Peyer's patch (tissue), 4 donors: ENCODE measurements around the gene NEU4.

Experiments used
- CTCF ChIP-seq, 6 experiments: fragments of 450-650 bp in 4 of 6; fragments of 200-600 bp in 2 of 6; sonication (generic) in 1 of 6; IDR thresholded peaks; one replicate each; pipeline ENCODE4 v1.5.1; 2017 to 2019; ENCODE audit warnings: antibody characterized with exemption in 6 of 6, mild to moderate bottlenecking in 3 of 6, moderate library complexity in 1 of 6
- POLR2A ChIP-seq, 2 donors: fragments of 450-650 bp; IDR thresholded peaks; one replicate each; pipeline ENCODE4 v1.5.1; 2017; ENCODE audit warnings: antibody characterized with exemption in 2 of 2, mild to moderate bottlenecking in 2 of 2, moderate library complexity in 2 of 2

GRCh38 chr2:241862093-241862492 lies 53.1 kb downstream of the NEU4 start:
- no peak for TF ChIP-seq CTCF (IDR thresholded peaks at IDR 0.05)
- TF ChIP-seq POLR2A (IDR thresholded peaks at IDR 0.05), result no peak
